IMR-90 (cell line): ENCODE data around the gene SNRPF. TPM values are rescaled to one million over a fixed set of nuclear protein-coding genes. Genes with fewer than 3 reads are reported as not detected.

Experiments
- ATAC-seq: fragments of 200-7000 bp; cut with Tn5 transposase; 2 replicates; pipeline ENCODE4 v1.9.1; 2020; ENCODE audit warnings: low read depth, mild to moderate bottlenecking, moderate library complexity
- BruUV-seq: library from RNA; stranded (reverse); fragments of 400-500 nt; replicated peaks from 2 replicates; lab custom pipeline; 2021; lab: Mats Ljungman, UMichigan
- CTCF ChIA-PET: fragments of 300-600 bp; formaldehyde crosslinking; extraction: SDS; loops from one replicate; lab custom pipeline; 2021; ENCODE audit warnings: antibody characterized with exemption; lab: Yijun Ruan, JAX
- POLR2A ChIA-PET: fragments of 300-600 bp; sonication (Branson Sonifier 250); formaldehyde crosslinking; loops from one replicate; lab custom pipeline; 2022; ENCODE audit warnings: antibody characterized with exemption; ENCODE audit not compliant: unreplicated experiment; lab: Charles Lee
- DNase-seq: peaks from one replicate; pipeline ENCODE4 v3.0.0; 2013
- H2AFZ ChIP-seq: replicated peaks from 2 replicates; pipeline ENCODE3; 2013; ENCODE audit warnings: low read length, mild to moderate bottlenecking; ENCODE audit not compliant: poor library complexity
- H2AK5ac ChIP-seq: 2 replicates; pipeline ENCODE4 v1.6.1; 2013; ENCODE audit warnings: low read depth, low read length, inconsistent platforms
- H2AK9ac ChIP-seq: replicated peaks from 2 replicates; pipeline ENCODE3; 2013; ENCODE audit warnings: mild to moderate bottlenecking, low read depth, low read length, moderate library complexity; ENCODE audit not compliant: poor library complexity
- H2BK120ac ChIP-seq: 2 replicates; pipeline ENCODE4 v1.6.1; 2013; ENCODE audit warnings: low read depth, low read length, inconsistent platforms
- H2BK15ac ChIP-seq: 3 replicates; pipeline ENCODE4 v1.6.1; 2013; ENCODE audit warnings: low read depth, low read length, inconsistent platforms
- H2BK20ac ChIP-seq: 2 replicates; pipeline ENCODE4 v1.6.1; 2013; ENCODE audit warnings: low read depth, mild to moderate bottlenecking, inconsistent platforms, low read length, moderate library complexity
- H2BK5ac ChIP-seq: 2 replicates; pipeline ENCODE4 v1.6.1; 2013; ENCODE audit warnings: mild to moderate bottlenecking, low read depth, low read length, inconsistent platforms; ENCODE audit not compliant: poor library complexity, severe bottlenecking
- H3K14ac ChIP-seq: replicated peaks from 2 replicates; pipeline ENCODE4 v1.6.1; 2013; ENCODE audit warnings: low read depth, low read length, inconsistent platforms
- H3K18ac ChIP-seq: 2 replicates; pipeline ENCODE4 v1.6.1; 2013; ENCODE audit warnings: low read depth, low read length, control low read depth
- H3K23ac ChIP-seq: 2 replicates; pipeline ENCODE4 v1.6.1; 2013; ENCODE audit warnings: low read depth, low read length, inconsistent platforms
- H3K27ac ChIP-seq: 2 replicates; pipeline ENCODE4 v1.5.1; 2013; ENCODE audit warnings: mild to moderate bottlenecking, control low read depth, low read length; ENCODE audit not compliant: insufficient read depth
- H3K27me3 ChIP-seq: 2 replicates; pipeline ENCODE4 v1.6.1; 2013; ENCODE audit warnings: low read length; ENCODE audit not compliant: control insufficient read depth, insufficient read depth
- H3K36me3 ChIP-seq: 2 replicates; pipeline ENCODE4 v1.6.1; 2013; ENCODE audit warnings: low read length, mixed read lengths; ENCODE audit not compliant: control insufficient read depth, insufficient read depth
- H3K4ac ChIP-seq: 2 replicates; pipeline ENCODE4 v1.6.1; 2013; ENCODE audit warnings: low read depth, low read length, inconsistent platforms
- H3K4me1 ChIP-seq: 2 replicates; pipeline ENCODE4 v1.6.1; 2013; ENCODE audit warnings: low read length, mixed read lengths; ENCODE audit not compliant: control insufficient read depth, insufficient read depth
- H3K4me2 ChIP-seq: 2 replicates; pipeline ENCODE4 v1.6.1; 2013; ENCODE audit warnings: low read depth, mild to moderate bottlenecking, control low read depth, low read length, moderate library complexity
- H3K4me3 ChIP-seq: 2 replicates; pipeline ENCODE4 v1.5.1; 2013; ENCODE audit warnings: low read depth, mild to moderate bottlenecking, control low read depth, low read length, moderate library complexity; ENCODE audit not compliant: insufficient read depth
- H3K56ac ChIP-seq: 2 replicates; pipeline ENCODE4 v1.6.1; 2013; ENCODE audit warnings: low read length, inconsistent platforms; ENCODE audit not compliant: insufficient read depth; ENCODE audit errors: extremely low read depth
- H3K79me1 ChIP-seq, 2 experiments: 2 replicates each; pipeline ENCODE4 v1.6.1; 2013; ENCODE audit warnings: low read length in 2 of 2, inconsistent platforms in 1 of 2, low read depth in 1 of 2
- H3K9ac ChIP-seq: 2 replicates; pipeline ENCODE4 v1.6.1; 2013; ENCODE audit warnings: low read depth, low read length, control low read depth
- H3K9me1 ChIP-seq: 2 replicates; pipeline ENCODE4 v1.6.1; 2013; ENCODE audit warnings: low read length, inconsistent platforms; ENCODE audit not compliant: insufficient read depth
- H3K9me3 ChIP-seq: 2 replicates; pipeline ENCODE4 v1.6.1; 2013; ENCODE audit warnings: low read length; ENCODE audit not compliant: control insufficient read depth, insufficient read depth
- H4K20me1 ChIP-seq: 2 replicates; pipeline ENCODE4 v1.6.1; 2013; ENCODE audit warnings: low read length, inconsistent platforms; ENCODE audit not compliant: insufficient read depth
- H4K5ac ChIP-seq: 2 replicates; pipeline ENCODE4 v1.6.1; 2013; ENCODE audit warnings: mild to moderate bottlenecking, low read depth, low read length, control low read depth
- H4K8ac ChIP-seq, 2 experiments: 2 replicates each; pipeline ENCODE4 v1.6.1; 2013; ENCODE audit warnings: low read depth in 2 of 2, low read length in 2 of 2, control low read depth in 1 of 2, inconsistent platforms in 1 of 2
- H4K91ac ChIP-seq: 2 replicates; pipeline ENCODE4 v1.6.1; 2013; ENCODE audit warnings: low read depth, low read length, inconsistent platforms; ENCODE audit not compliant: insufficient read depth
- POLR2A ChIP-seq: IDR thresholded peaks from 2 replicates; pipeline ENCODE4 v1.6.1; 2012; ENCODE audit warnings: mild to moderate bottlenecking, low read depth, low read length
- RAD21 ChIP-seq: IDR thresholded peaks from 2 replicates; pipeline ENCODE4 v1.6.1; 2012; ENCODE audit warnings: low read length, improper control_type of control experiment
- WGBS, 2 experiments: methylation state at CpG; one replicate each; pipeline versions ENCODE4 v1.1.5 to v1.1.7; 2013; ENCODE audit warnings: missing lambda C conversion rate in 2 of 2; ENCODE audit not compliant: insufficient read length in 1 of 2; ENCODE audit errors: extremely low coverage in 2 of 2; 5-methylcytosine and 5-hydroxymethylcytosine counted together
- dilution Hi-C: fragments of 300-500 bp; cut with HindIII; formaldehyde crosslinking; loops from one replicate; pipeline ENCODE4 v1.14.3; 2018; ENCODE audit warnings: low sequenced_read_pairs; ENCODE audit not compliant: unreplicated experiment
- in situ Hi-C: fragments of 300-500 bp; cut with MboI; formaldehyde crosslinking; loops from 3 replicates; pipeline ENCODE4 v1.14.3; 2019; ENCODE audit warnings: low sequenced_read_pairs, inconsistent platforms, mixed read lengths
- intact Hi-C: fragments of 100-400 bp; cut with micrococcal nuclease; formaldehyde crosslinking; loops from 2 replicates; pipeline ENCODE4 v1.10.0; 2022
- polyA plus RNA-seq, 3 experiments: library from polyadenylated mRNA; depleted of rRNA; stranded (reverse); fragments of >200 nt; gene quantifications; 2 replicates each; pipeline ENCODE4 v1.2.3, GENCODE V29; 2012; ENCODE audit warnings: low replicate concordance in 1 of 3
- total RNA-seq: library from RNA; depleted of rRNA; stranded (reverse); fragments of >200 nt; gene quantifications from 2 replicates; pipeline ENCODE4 v1.2.3, GENCODE V29; 2012
- TF ChIP-seq, protein P1 (sequence below): fragments of 150-350 bp; IDR thresholded peaks from 2 replicates; pipeline ENCODE4 v1.6.1; 2017; ENCODE audit warnings: mild to moderate bottlenecking, antibody characterized with exemption, low read length, low read depth

The SNRPF gene
- total and polyA plus RNA-seq, 2 of the 4 experiments (the other 2 are of a cell fraction) = 5.0 to 27.9 TPM

DNA sequence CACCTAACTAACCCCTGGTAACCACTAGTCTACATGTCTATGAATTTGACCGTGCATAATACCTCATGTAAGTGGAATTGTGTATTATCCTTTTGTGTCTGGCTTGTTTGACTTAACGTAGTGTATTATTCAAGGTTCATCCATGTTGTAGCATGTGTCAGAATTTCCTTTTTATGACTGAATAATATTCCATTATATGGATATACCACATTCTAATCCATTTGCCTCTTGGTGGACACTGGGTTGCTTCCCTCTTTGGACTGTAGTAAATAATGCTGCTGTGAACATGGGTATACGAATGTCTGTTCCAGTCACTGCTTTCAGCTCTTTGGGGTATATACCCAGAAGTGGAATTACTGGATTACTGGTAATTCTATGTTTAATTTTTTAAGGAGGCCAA, 3.3 kb downstream of the SNRPF start:
- H4K8ac ChIP-seq = no peak overlapping the region
- H2BK5ac ChIP-seq = no peak overlapping the region
- no peak overlapping the region for H3K4ac ChIP-seq
- peaks cover 3% of the 10 kb centered on the region; the same call in 1 of the 2 replicates for H3K9me1 ChIP-seq
- H3K18ac ChIP-seq = no peak overlapping the region
- H2AK5ac ChIP-seq = no peak overlapping the region
- H3K27me3 ChIP-seq = no peaks in the 10 kb centered on the region
- peaks cover 1% of the 10 kb centered on the region for H3K4me1 ChIP-seq
- no peak overlapping the region for H3K9ac ChIP-seq
- H3K9me3 ChIP-seq = no peaks in the 10 kb centered on the region
- H4K91ac ChIP-seq = no peak overlapping the region
- no peak overlapping the region for H2AFZ ChIP-seq
- no peak overlapping the region for H2AK9ac ChIP-seq
- H3K23ac ChIP-seq = no peak overlapping the region
- CTCF ChIA-PET = no interaction called here
- H2BK120ac ChIP-seq = no peak overlapping the region
- dilution Hi-C loops (no loop called here), intact Hi-C loops (no loop called here), in situ Hi-C loops (no loop called here)
- BruUV-seq = no TSS peak
- TF ChIP-seq POLR2A (no peak), RAD21 (no peak)
- TF ChIP-seq, protein P1, sequence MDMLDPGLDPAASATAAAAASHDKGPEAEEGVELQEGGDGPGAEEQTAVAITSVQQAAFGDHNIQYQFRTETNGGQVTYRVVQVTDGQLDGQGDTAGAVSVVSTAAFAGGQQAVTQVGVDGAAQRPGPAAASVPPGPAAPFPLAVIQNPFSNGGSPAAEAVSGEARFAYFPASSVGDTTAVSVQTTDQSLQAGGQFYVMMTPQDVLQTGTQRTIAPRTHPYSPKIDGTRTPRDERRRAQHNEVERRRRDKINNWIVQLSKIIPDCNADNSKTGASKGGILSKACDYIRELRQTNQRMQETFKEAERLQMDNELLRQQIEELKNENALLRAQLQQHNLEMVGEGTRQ = no peak
- H3K4me3 ChIP-seq = no peak overlapping the region
- H3K36me3 ChIP-seq = peaks cover 3% of the 10 kb centered on the region
- no peak overlapping the region for H3K4me2 ChIP-seq
- ATAC-seq (no peak), DNase-seq (no peak)
- no peak overlapping the region for H4K5ac ChIP-seq
- H3K14ac ChIP-seq = no peak overlapping the region
- POLR2A ChIA-PET = no interaction called here
- peaks cover 9 to 51% of the 10 kb centered on the region in 2 experiments for H3K79me1 ChIP-seq
- H3K56ac ChIP-seq = no peak overlapping the region
- H4K20me1 ChIP-seq = peaks cover 4% of the 10 kb centered on the region; the same call in 1 of the 2 replicates
- no peak overlapping the region for H2BK15ac ChIP-seq
- H2BK20ac ChIP-seq = no peak overlapping the region
- no CpG with 5 or more reads among the region's 3 CpGs for WGBS, 2 experiments
- H3K27ac ChIP-seq = no peak overlapping the region
